Measurements from ENCODE around the gene EYS. TPM values are rescaled to one million over a fixed set of nuclear protein-coding genes. Genes with fewer than 3 reads are reported as not detected.

The EYS gene
- total RNA-seq, 1 experiment from 2014 or later = not detected

DNA sequence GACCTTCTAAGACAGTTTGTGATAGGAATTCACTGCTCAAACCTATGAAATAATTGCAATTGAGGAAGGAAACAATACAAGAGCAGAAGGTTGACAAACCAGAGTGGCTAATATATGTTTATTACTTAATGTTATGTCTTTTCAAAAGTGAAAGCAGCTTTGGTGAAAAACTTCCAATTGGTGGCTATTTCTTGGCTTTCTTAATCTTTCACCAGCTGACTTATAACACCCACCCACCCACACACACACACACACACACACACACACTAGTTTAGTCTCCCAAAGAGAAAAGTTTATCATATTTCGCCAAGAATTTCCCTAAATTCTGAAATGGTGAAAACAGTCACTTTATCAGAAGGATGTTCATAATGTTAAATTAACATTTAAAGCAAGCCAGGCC is 583.5 kb downstream of the EYS start:
- H3T11ph ChIP-seq (ENCODE audit: low read length) = no peak overlapping the region
- no peak overlapping the region for H2BK12ac ChIP-seq (ENCODE audit: insufficient read length, low read depth, low read length)
- no peak overlapping the region for H3K14ac ChIP-seq (ENCODE audit: insufficient read depth, low read length)
- H3K79me2 ChIP-seq (ENCODE audit: insufficient read depth, low read length) = no peaks in the 10 kb centered on the region
- Mint-ChIP-seq H3K4me3 (no peak overlapping the region), H3K9me3 (peaks cover 0 to 3% of the 10 kb centered on the region in 2 experiments; a peak in 1 of 5 replicates), H3K36me3 (ENCODE audit: insufficient read depth in 1 of 3, low read depth in 3 of 3) (no peaks in the 10 kb centered on the region), H3K27ac (no peak overlapping the region), H3K27me3 (ENCODE audit: low read depth) (no peaks in the 10 kb centered on the region; the same call in 1 of the 2 replicates), H3K4me1 (peaks cover 0 to 4% of the 10 kb centered on the region in 2 experiments; a peak in 1 of 4 replicates)
- no peak overlapping the region for H4K91ac ChIP-seq (ENCODE audit: insufficient read length, low read depth, low read length)
- no peak overlapping the region for H3K4me2 ChIP-seq (ENCODE audit: insufficient read depth, insufficient read length, low read length)
- no peak overlapping the region for H3K56ac ChIP-seq (ENCODE audit: insufficient read length, low read depth, low read length)
- no peaks in the 10 kb centered on the region for H3K79me1 ChIP-seq (ENCODE audit: insufficient read depth, low read depth, low read length, poor library complexity, severe bottlenecking)
- TF ChIP-seq, protein P1, sequence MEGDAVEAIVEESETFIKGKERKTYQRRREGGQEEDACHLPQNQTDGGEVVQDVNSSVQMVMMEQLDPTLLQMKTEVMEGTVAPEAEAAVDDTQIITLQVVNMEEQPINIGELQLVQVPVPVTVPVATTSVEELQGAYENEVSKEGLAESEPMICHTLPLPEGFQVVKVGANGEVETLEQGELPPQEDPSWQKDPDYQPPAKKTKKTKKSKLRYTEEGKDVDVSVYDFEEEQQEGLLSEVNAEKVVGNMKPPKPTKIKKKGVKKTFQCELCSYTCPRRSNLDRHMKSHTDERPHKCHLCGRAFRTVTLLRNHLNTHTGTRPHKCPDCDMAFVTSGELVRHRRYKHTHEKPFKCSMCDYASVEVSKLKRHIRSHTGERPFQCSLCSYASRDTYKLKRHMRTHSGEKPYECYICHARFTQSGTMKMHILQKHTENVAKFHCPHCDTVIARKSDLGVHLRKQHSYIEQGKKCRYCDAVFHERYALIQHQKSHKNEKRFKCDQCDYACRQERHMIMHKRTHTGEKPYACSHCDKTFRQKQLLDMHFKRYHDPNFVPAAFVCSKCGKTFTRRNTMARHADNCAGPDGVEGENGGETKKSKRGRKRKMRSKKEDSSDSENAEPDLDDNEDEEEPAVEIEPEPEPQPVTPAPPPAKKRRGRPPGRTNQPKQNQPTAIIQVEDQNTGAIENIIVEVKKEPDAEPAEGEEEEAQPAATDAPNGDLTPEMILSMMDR (conservative IDR thresholded peaks at IDR 0.05) = no peak
- H3K4me1 ChIP-seq (ENCODE audit: insufficient read depth, low read length) = no peaks in the 10 kb centered on the region
- no peak overlapping the region for H2BK20ac ChIP-seq (ENCODE audit: low read depth, low read length, poor library complexity, severe bottlenecking)
- no peaks in the 10 kb centered on the region for H3K23me2 ChIP-seq (ENCODE audit: insufficient read length, low read depth, low read length, poor library complexity, severe bottlenecking)
- no peak for DNase-seq
- no peak overlapping the region for H3K4ac ChIP-seq (ENCODE audit: low read depth, low read length)
- H2AFZ ChIP-seq (ENCODE audit: low read length) = no peak overlapping the region
- no peak overlapping the region for H4K8ac ChIP-seq (replicated peaks; ENCODE audit: insufficient read length, low read depth, low read length)
- no peak overlapping the region for H2BK120ac ChIP-seq (ENCODE audit: low read depth, low read length, poor library complexity, severe bottlenecking)
- no peak overlapping the region for H3K23ac ChIP-seq (ENCODE audit: insufficient read length, low read depth, low read length)
- no peaks in the 10 kb centered on the region for H3K27me3 ChIP-seq (ENCODE audit: insufficient read depth, low read length)
- no CpG with 5 or more reads among the region's 1 CpG for WGBS (ENCODE audit: extremely low coverage, insufficient read length, low lambda C conversion rate)
- no peak overlapping the region for H3K9ac ChIP-seq (ENCODE audit: extremely low read depth, insufficient read length, low read length)
- no peak overlapping the region for H2BK5ac ChIP-seq (ENCODE audit: insufficient read length, low read length)
- H4K5ac ChIP-seq (ENCODE audit: insufficient read length, low read depth, low read length) = no peak overlapping the region
- H4K20me1 ChIP-seq (ENCODE audit: control insufficient read depth, insufficient read depth, insufficient read length) = no peaks in the 10 kb centered on the region
- no peak overlapping the region for H2BK15ac ChIP-seq (ENCODE audit: low read depth, low read length)
- no peak overlapping the region for H3K27ac ChIP-seq (ENCODE audit: insufficient read length, low read depth, low read length)
- no peak overlapping the region for H3K18ac ChIP-seq (ENCODE audit: insufficient read length, low read depth, low read length)
- H3K9me3 ChIP-seq (ENCODE audit: control insufficient read depth, low read depth, low read length) = no peaks in the 10 kb centered on the region
- no peak overlapping the region for H2AK5ac ChIP-seq (ENCODE audit: insufficient read length, low read length)
